Neural cell (in vitro differentiated cells): ENCODE data around the gene OGDH.

ENCODE experiments used
- EP300 ChIP-seq: fragments of 450-650 bp; conservative IDR thresholded peaks from 2 replicates; pipeline ENCODE4 v1.6.1; 2014; ENCODE audit warnings: antibody characterized with exemption, mild to moderate bottlenecking, moderate library complexity; ENCODE audit not compliant: poor library complexity, severe bottlenecking
- EZH2 ChIP-seq: fragments of 200-600, 300-800 bp; shearing (Covaris generic), sonication (generic); IDR thresholded peaks from 2 replicates; pipeline ENCODE4 v1.6.1; 2014; ENCODE audit warnings: antibody characterized with exemption, low read length, borderline replicate concordance, mild to moderate bottlenecking; ENCODE audit not compliant: insufficient read depth, poor library complexity, severe bottlenecking
- MXI1 ChIP-seq: fragments of 450-650 bp; conservative IDR thresholded peaks from 2 replicates; pipeline ENCODE4 v1.6.1; 2014; ENCODE audit warnings: antibody characterized with exemption, mild to moderate bottlenecking; ENCODE audit not compliant: poor library complexity, severe bottlenecking
- POLR2AphosphoS5 ChIP-seq: IDR thresholded peaks from 2 replicates; pipeline ENCODE4 v1.6.1; 2012
- TAF1 ChIP-seq: IDR thresholded peaks from 2 replicates; pipeline ENCODE4 v1.6.1; 2012; ENCODE audit warnings: low read depth
- TF ChIP-seq, protein P1 (sequence below): fragments of 450-650 bp; IDR thresholded peaks from 2 replicates; pipeline ENCODE4 v1.5.1; 2014; ENCODE audit warnings: antibody characterized with exemption, mild to moderate bottlenecking, moderate library complexity; ENCODE audit not compliant: poor library complexity, severe bottlenecking
- TF ChIP-seq, protein P2 (sequence below): IDR thresholded peaks from 2 replicates; pipeline ENCODE4 v1.6.1; 2012; ENCODE audit warnings: borderline replicate concordance

DNA sequence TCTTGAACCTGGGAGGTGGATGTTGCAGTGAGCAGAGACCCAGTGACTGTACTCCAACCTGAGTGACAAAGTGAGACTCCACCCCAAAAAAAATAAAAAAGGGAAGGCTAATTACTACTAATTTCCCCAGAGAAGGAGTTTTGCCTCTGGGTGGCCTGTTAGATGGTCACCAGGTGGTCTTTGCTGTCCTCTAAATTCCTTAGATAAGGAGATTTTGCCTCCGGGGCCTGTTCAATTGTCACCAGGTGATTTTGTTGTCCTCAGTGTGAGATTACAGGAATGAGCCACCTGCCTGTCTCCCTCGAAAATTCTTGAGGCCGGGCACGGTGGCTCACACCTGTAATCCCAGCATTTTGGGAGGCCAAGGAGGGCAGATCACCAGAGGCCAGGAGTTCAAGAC lies 117.8 kb downstream of the OGDH start:
- TF ChIP-seq, protein P1, sequence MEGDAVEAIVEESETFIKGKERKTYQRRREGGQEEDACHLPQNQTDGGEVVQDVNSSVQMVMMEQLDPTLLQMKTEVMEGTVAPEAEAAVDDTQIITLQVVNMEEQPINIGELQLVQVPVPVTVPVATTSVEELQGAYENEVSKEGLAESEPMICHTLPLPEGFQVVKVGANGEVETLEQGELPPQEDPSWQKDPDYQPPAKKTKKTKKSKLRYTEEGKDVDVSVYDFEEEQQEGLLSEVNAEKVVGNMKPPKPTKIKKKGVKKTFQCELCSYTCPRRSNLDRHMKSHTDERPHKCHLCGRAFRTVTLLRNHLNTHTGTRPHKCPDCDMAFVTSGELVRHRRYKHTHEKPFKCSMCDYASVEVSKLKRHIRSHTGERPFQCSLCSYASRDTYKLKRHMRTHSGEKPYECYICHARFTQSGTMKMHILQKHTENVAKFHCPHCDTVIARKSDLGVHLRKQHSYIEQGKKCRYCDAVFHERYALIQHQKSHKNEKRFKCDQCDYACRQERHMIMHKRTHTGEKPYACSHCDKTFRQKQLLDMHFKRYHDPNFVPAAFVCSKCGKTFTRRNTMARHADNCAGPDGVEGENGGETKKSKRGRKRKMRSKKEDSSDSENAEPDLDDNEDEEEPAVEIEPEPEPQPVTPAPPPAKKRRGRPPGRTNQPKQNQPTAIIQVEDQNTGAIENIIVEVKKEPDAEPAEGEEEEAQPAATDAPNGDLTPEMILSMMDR: no peak
- TF ChIP-seq POLR2AphosphoS5: no peak
- TF ChIP-seq TAF1: no peak
- no peak for TF ChIP-seq EP300
- TF ChIP-seq MXI1: no peak
- TF ChIP-seq, protein P2, sequence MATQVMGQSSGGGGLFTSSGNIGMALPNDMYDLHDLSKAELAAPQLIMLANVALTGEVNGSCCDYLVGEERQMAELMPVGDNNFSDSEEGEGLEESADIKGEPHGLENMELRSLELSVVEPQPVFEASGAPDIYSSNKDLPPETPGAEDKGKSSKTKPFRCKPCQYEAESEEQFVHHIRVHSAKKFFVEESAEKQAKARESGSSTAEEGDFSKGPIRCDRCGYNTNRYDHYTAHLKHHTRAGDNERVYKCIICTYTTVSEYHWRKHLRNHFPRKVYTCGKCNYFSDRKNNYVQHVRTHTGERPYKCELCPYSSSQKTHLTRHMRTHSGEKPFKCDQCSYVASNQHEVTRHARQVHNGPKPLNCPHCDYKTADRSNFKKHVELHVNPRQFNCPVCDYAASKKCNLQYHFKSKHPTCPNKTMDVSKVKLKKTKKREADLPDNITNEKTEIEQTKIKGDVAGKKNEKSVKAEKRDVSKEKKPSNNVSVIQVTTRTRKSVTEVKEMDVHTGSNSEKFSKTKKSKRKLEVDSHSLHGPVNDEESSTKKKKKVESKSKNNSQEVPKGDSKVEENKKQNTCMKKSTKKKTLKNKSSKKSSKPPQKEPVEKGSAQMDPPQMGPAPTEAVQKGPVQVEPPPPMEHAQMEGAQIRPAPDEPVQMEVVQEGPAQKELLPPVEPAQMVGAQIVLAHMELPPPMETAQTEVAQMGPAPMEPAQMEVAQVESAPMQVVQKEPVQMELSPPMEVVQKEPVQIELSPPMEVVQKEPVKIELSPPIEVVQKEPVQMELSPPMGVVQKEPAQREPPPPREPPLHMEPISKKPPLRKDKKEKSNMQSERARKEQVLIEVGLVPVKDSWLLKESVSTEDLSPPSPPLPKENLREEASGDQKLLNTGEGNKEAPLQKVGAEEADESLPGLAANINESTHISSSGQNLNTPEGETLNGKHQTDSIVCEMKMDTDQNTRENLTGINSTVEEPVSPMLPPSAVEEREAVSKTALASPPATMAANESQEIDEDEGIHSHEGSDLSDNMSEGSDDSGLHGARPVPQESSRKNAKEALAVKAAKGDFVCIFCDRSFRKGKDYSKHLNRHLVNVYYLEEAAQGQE: no peak
- no peak for TF ChIP-seq EZH2
